ENCODE data around the gene SIDT2.

DNA sequence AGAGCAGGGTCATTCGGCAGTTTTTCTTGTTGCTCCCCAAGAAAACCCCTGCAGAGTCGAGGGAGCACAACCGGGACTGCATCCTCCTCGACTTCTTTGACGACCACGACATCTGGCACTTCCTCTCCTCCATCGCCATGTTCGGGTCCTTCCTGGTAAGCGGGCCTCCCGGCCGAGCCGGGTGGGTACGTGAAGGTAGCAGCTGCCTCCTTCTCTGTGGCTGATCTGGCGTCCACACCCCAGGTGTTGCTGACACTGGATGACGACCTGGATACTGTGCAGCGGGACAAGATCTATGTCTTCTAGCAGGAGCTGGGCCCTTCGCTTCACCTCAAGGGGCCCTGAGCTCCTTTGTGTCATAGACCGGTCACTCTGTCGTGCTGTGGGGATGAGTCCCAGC is 17.2 kb downstream of the SIDT2 start:
- no peak for TF ChIP-seq CTCF (IDR thresholded peaks at IDR 0.05)
- TF ChIP-seq POLR2A (IDR thresholded peaks at IDR 0.05): no peak
